Calu3 (cell line): ENCODE measurements around the gene CROCC2. TPM values are rescaled to one million over a fixed set of nuclear protein-coding genes. Genes with fewer than 3 reads are reported as not detected.
A peak's percentile ranks its signal among the peaks of the same experiment; 100 is the strongest.

Experiments used
- BruUV-seq: library from RNA; stranded (reverse); fragments of 400-500 nt; replicated peaks from 2 replicates; lab custom pipeline; 2021; lab: Mats Ljungman, UMichigan
- CTCF ChIA-PET: fragments of 300-600 bp; sonication (Branson Sonifier 250); formaldehyde crosslinking; loops from one replicate; lab custom pipeline; 2022; ENCODE audit warnings: antibody characterized with exemption; lab: Charles Lee
- DNase-seq: peaks from one replicate; pipeline ENCODE4 v3.0.0; 2022
- H3K27ac Mint-ChIP-seq: one replicate; pipeline ENCODE4 v1.8.0; 2022; ENCODE audit warnings: mixed read lengths; ENCODE audit not compliant: unreplicated experiment
- H3K27me3 Mint-ChIP-seq: one replicate; pipeline ENCODE4 v1.8.0; 2022; ENCODE audit warnings: mixed read lengths; ENCODE audit not compliant: unreplicated experiment
- H3K36me3 Mint-ChIP-seq: one replicate; pipeline ENCODE4 v1.8.0; 2022; ENCODE audit warnings: mild to moderate bottlenecking, moderate library complexity, mixed read lengths; ENCODE audit not compliant: insufficient read depth, unreplicated experiment
- H3K4me1 Mint-ChIP-seq: one replicate; pipeline ENCODE4 v1.8.0; 2022; ENCODE audit warnings: mild to moderate bottlenecking, low read depth, mixed read lengths; ENCODE audit not compliant: unreplicated experiment
- H3K4me3 Mint-ChIP-seq: one replicate; pipeline ENCODE4 v1.8.0; 2022; ENCODE audit warnings: mild to moderate bottlenecking, low read depth, moderate library complexity, mixed read lengths; ENCODE audit not compliant: unreplicated experiment
- H3K9me3 Mint-ChIP-seq: one replicate; pipeline ENCODE4 v1.8.0; 2022; ENCODE audit warnings: low read depth, mixed read lengths; ENCODE audit not compliant: unreplicated experiment
- CTCF ChIP-seq: fragments of 200-600 bp; IDR thresholded peaks from one replicate; pipeline ENCODE4 v1.8.0; 2022; ENCODE audit warnings: antibody characterized with exemption; ENCODE audit not compliant: unreplicated experiment
- intact Hi-C: fragments of 100-400 bp; cut with micrococcal nuclease; formaldehyde crosslinking; loops from one replicate; pipeline ENCODE4 v1.10.0; 2022; ENCODE audit not compliant: unreplicated experiment
- total RNA-seq: library from RNA; stranded (reverse); gene quantifications from 2 replicates; pipeline ENCODE4 v1.2.3, GENCODE V29; 2022

CROCC2 gene
- total RNA-seq, 1 experiment from 2014 or later = not detected

- Mint-ChIP-seq H3K27ac (no peak overlapping the region), H3K36me3 (no peaks in the 10 kb centered on the region), H3K4me1 (no peaks in the 10 kb centered on the region), H3K4me3 (no peak overlapping the region), H3K9me3 (no peaks in the 10 kb centered on the region), H3K27me3 (peaks cover 25% of the 10 kb centered on the region)
- CTCF ChIA-PET = no interaction called here
- no TSS peak for BruUV-seq
- DNase-seq = no peak
- intact Hi-C loops = no loop called here
- no peak for TF ChIP-seq CTCF
These were observed 15.8 kb downstream of the CROCC2 start for GRCh38 chr2:240921995-240922244.

- CTCF ChIA-PET = no interaction called here
- intact Hi-C loops = no loop called here
- no peak for TF ChIP-seq CTCF
These were observed 16.3 kb downstream of the CROCC2 start for GRCh38 chr2:240922245-240922981.

DNA sequence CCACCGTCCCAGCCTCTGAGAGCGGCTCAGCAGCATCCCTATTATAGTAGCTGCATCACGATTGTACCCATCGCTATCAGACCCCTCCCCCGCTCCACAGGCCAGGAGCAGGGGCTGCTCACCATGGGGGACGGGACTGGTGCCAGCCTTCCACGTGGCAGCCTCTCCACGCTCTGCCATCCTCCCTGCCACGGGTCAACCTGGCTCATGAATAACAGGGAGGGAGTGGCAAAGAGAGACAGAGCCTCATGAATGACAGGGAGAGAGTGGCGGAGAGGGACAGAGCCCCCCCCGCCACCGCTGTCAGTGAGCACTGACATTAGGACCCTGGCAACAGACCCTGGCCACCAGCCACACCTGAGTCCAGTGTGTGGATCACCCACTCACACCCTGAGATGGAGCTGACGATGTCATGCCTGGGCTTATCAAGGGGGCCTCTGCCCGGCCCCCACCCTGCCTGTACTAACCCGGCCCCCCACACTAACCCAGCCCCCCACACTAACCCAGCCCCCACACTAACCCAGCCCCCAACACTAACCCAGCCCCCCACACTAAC is 16.9 kb downstream of the CROCC2 start:
- no peak for TF ChIP-seq CTCF
- intact Hi-C loops = no loop called here
- no TSS peak for BruUV-seq

More at GRCh38 chr2:240922245-240922981, 16.3 kb downstream of the CROCC2 start:
- H3K27me3 Mint-ChIP-seq = peaks cover 25% of the 10 kb centered on the region
- H3K36me3 Mint-ChIP-seq = no peaks in the 10 kb centered on the region
- no peaks in the 10 kb centered on the region for H3K4me1 Mint-ChIP-seq
- no peak for DNase-seq
- no peak overlapping the region for H3K27ac Mint-ChIP-seq
- no peaks in the 10 kb centered on the region for H3K9me3 Mint-ChIP-seq
- BruUV-seq = no TSS peak
- H3K4me3 Mint-ChIP-seq = no peak overlapping the region

GRCh38 chr2:240925191-240925567 is 19.0 kb downstream of the CROCC2 start:
- H3K27me3 Mint-ChIP-seq = peaks cover 53% of the 10 kb centered on the region
- intact Hi-C loops = no loop called here
- BruUV-seq = no TSS peak
- no peak overlapping the region for H3K27ac Mint-ChIP-seq
- H3K36me3 Mint-ChIP-seq = no peaks in the 10 kb centered on the region
- H3K4me3 Mint-ChIP-seq = no peak overlapping the region
- H3K4me1 Mint-ChIP-seq = no peaks in the 10 kb centered on the region
- no peaks in the 10 kb centered on the region for H3K9me3 Mint-ChIP-seq
- CTCF ChIA-PET = interaction anchor here (1.1 kb wide), 1 partner anchor 11 kb away, joined by 6 read pairs; no protein-coding TSS in a partner anchor
- no peak for TF ChIP-seq CTCF
- DNase-seq = peak; percentile 15

More for the DNA sequence above, 16.9 kb downstream of the CROCC2 start:
- Mint-ChIP-seq H3K4me3 (no peak overlapping the region), H3K9me3 (no peaks in the 10 kb centered on the region), H3K4me1 (no peaks in the 10 kb centered on the region), H3K27me3 (peaks cover 32% of the 10 kb centered on the region), H3K27ac (no peak overlapping the region), H3K36me3 (no peaks in the 10 kb centered on the region)
- CTCF ChIA-PET = no interaction called here
- DNase-seq = peak; percentile 0
